ENCODE measurements around the gene NCF4.

The NCF4 gene

GRCh38 chr22:36860821-36861659 lies at the start of gene NCF4:
Gene NCF4 (plus strand): TSS chr22:36861006. CDS start chr22:36861172, 166 bp downstream.
- TF ChIP-seq POLR2A (IDR thresholded peaks at IDR 0.05; ENCODE audit: low read length) (peak; percentile 50), GATA1 (IDR thresholded peaks at IDR 0.05; ENCODE audit: low read depth, low read length) (no peak)

GRCh38 chr22:36811094-36811800 lies 49.6 kb upstream of the NCF4 start:
- peak; percentile 11 to 60 for DNase-seq

More at GRCh38 chr22:36860821-36861659, at the start of gene NCF4:
- peak; percentile 36 to 47 for DNase-seq

GRCh38 chr22:36814801-36815200 lies 46.0 kb upstream of the NCF4 start:
- TF ChIP-seq GATA1 (IDR thresholded peaks at IDR 0.05; ENCODE audit: low read depth, low read length) (no peak), POLR2A (IDR thresholded peaks at IDR 0.05; ENCODE audit: low read length) (no peak)
- DNase-seq, result no peak

More at GRCh38 chr22:36811094-36811800, 49.6 kb upstream of the NCF4 start:
- TF ChIP-seq POLR2A (IDR thresholded peaks at IDR 0.05; ENCODE audit: low read length) (no peak), GATA1 (IDR thresholded peaks at IDR 0.05; ENCODE audit: low read depth, low read length) (no peak)

GRCh38 chr22:36815558-36816338 lies 45.1 kb upstream of the NCF4 start:
- no peak for DNase-seq
- TF ChIP-seq POLR2A (IDR thresholded peaks at IDR 0.05; ENCODE audit: low read length), result no peak
- no peak for TF ChIP-seq GATA1 (IDR thresholded peaks at IDR 0.05; ENCODE audit: low read depth, low read length)

GRCh38 chr22:36816339-36816635 lies 44.5 kb upstream of the NCF4 start:
- DNase-seq, result no peak
- TF ChIP-seq GATA1 (IDR thresholded peaks at IDR 0.05; ENCODE audit: low read depth, low read length), result no peak
- no peak for TF ChIP-seq POLR2A (IDR thresholded peaks at IDR 0.05; ENCODE audit: low read length)

- peak; percentile 83 to 85 for DNase-seq
- TF ChIP-seq POLR2A (IDR thresholded peaks at IDR 0.05; ENCODE audit: low read length) (no peak), GATA1 (IDR thresholded peaks at IDR 0.05; ENCODE audit: low read depth, low read length) (no peak)
Measured at GRCh38 chr22:36816636-36817524, 43.9 kb upstream of the NCF4 start, which contains the start of gene PVALB. Gene PVALB (minus strand): TSS chr22:36817035. CDS start chr22:36817005, 30 bp downstream.

- TF ChIP-seq GATA1 (IDR thresholded peaks at IDR 0.05; ENCODE audit: low read depth, low read length), result no peak
- TF ChIP-seq POLR2A (IDR thresholded peaks at IDR 0.05; ENCODE audit: low read length), result no peak
Measured at GRCh38 chr22:36817525-36817848, 43.3 kb upstream of the NCF4 start.

GRCh38 chr22:36818010-36818642 lies 42.7 kb upstream of the NCF4 start:
- peak in 1 of 2 experiments; percentile 10 for DNase-seq
- TF ChIP-seq GATA1 (IDR thresholded peaks at IDR 0.05; ENCODE audit: low read depth, low read length) (no peak), POLR2A (IDR thresholded peaks at IDR 0.05; ENCODE audit: low read length) (no peak)

More at GRCh38 chr22:36817525-36817848, 43.3 kb upstream of the NCF4 start:
- DNase-seq, result no peak

GRCh38 chr22:36819112-36819511 lies 41.7 kb upstream of the NCF4 start:
- TF ChIP-seq POLR2A (IDR thresholded peaks at IDR 0.05; ENCODE audit: low read length) (no peak), GATA1 (IDR thresholded peaks at IDR 0.05; ENCODE audit: low read depth, low read length) (no peak)
- DNase-seq, result no peak

- no peak for DNase-seq
- TF ChIP-seq GATA1 (IDR thresholded peaks at IDR 0.05; ENCODE audit: low read depth, low read length), result no peak
- TF ChIP-seq POLR2A (IDR thresholded peaks at IDR 0.05; ENCODE audit: low read length), result no peak
Measured at GRCh38 chr22:36822581-36822980, 38.2 kb upstream of the NCF4 start.

GRCh38 chr22:36823186-36823839 lies 37.5 kb upstream of the NCF4 start:
- no peak for TF ChIP-seq GATA1 (IDR thresholded peaks at IDR 0.05; ENCODE audit: low read depth, low read length)
- no peak for TF ChIP-seq POLR2A (IDR thresholded peaks at IDR 0.05; ENCODE audit: low read length)
- no peak for DNase-seq

- DNase-seq, result no peak
- TF ChIP-seq GATA1 (IDR thresholded peaks at IDR 0.05; ENCODE audit: low read depth, low read length) (no peak), POLR2A (IDR thresholded peaks at IDR 0.05; ENCODE audit: low read length) (no peak)
Measured at GRCh38 chr22:36824655-36825054, 36.2 kb upstream of the NCF4 start.
